Stromal cell of bone marrow (primary cell): Measurements from ENCODE around the gene CASP8AP2.
"Not testable (repeated sequence)": the region's sequence is repeated elsewhere in the genome, so short reads cannot be mapped to it uniquely, and the experiment has no call there.

Experiments
- DNase-seq: peaks from one replicate; pipeline ENCODE4 v3.0.0-alpha.2; 2012; ENCODE audit warnings: low read depth

The CASP8AP2 gene

DNA sequence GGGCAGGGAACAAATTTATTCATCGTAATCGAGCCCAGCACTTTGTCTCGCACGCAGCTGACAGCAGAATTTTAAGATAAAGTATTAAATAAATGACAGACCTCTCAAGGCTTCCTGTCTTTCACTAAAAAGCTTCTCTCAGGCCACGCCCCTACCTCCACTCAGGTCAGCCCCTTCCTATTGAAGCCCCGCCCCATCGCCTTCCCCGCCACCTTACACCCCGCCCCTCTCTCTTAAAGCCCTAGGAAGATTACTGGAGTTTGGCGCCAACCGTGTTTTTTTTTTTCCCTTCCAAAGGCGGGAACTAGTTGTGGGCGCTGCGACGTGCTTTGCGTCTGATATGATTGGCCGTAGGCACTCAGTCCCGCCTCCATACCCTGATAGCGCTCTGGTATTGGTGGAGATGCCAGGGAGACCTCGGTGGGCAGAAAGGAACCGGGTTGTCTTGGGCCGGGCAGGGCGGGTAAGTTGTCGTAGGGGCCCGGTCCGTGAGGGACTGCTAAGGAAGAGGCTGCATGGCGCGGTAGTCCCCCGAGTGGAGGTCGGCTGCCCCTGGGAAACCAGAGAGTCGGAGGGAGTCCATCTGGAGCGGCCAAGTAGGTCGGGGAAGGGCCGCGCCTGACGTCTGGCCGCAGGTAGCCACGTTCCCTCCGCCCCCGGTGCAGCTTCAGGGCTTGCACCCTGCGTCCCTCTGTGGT, at the start of gene CASP8AP2:
Gene CASP8AP2 (plus strand): TSS at position 409 of the 698 bp plus-strand sequence.
- peak; percentile 99 for DNase-seq

DNA sequence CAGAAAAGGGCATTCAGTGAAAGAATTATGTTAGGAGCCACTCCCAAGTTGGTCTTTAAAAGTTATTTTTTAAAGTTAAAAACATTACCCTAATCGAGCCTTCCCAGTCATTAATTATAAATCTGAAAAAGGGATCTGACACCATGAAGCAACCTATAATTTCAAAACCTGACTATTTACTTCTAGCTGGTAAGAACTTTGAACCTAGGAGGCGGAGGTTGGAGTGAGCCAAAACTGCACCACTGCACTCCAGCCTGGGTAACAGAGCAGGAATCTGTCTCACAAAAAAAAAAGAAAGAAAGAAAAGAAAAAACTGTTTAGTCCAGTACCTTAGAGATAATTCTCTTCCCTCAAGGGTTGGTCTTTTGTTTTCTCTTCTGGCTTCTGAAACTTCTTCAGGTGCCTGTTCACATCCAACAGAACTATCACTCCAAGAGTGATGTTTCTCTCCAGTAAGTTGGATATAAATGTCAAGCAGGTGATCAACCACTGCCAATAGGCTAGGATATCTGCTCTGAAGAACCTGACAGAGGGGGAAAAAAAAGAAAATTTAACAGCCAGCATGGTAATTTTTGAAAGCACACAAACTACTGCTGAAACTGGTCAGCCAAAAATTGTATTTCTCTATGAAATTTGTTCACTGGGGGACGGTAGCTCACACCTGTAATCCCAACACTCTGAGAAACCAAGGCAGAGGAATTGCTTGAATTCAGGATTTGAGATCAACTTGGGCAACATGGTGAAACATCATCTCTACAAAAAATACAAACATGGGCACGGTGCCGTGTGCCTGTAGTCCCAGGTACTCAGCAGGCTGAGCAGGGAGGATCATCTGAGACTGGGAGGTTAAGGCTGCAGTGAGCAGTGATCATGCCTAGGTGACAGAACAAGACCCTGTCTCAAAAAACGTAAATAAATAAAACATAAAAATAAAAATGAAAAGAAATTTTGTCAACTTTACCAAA, 48.3 kb upstream of the CASP8AP2 start:
- no peak for DNase-seq

DNA sequence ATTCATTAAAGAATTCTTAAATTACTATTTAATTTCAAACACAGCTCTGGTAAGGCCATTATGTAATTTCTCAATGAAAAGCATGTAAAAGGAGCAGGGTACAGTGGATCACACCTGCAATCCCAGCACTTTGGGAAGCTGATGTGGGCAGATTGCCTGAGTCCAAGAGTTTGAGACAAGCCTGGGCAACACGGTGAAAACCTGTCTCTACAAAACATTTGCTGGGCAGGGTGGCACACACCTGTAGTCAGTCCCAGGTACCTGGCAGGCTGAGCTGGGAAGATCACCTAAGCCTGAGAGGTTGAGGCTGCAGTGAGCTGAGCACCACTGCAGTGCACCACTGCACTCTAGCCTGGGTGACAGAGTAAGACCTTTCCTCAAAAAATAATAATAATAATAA, 47.5 kb upstream of the CASP8AP2 start:
- DNase-seq: no peak

DNA sequence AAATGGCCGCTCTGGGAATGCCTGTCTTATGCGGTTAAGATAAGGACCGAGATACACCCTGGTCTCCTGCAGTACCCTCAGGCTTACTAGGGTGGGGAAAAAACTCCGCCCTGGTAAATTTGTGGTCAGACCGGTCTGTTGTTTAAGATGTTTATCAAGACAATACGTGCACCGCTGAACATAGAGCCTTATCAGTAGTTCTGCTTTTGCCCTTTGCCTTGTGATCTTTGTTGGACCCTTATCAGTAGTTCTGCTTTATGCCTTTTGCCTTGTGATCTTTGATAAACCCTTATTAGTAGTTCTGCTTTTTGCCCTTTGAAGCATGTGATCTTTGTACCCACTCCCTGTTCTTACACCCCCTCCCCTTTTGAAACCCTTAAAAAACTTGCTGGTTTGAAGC, 46.4 kb upstream of the CASP8AP2 start:
- not testable (repeated sequence) for DNase-seq

DNA sequence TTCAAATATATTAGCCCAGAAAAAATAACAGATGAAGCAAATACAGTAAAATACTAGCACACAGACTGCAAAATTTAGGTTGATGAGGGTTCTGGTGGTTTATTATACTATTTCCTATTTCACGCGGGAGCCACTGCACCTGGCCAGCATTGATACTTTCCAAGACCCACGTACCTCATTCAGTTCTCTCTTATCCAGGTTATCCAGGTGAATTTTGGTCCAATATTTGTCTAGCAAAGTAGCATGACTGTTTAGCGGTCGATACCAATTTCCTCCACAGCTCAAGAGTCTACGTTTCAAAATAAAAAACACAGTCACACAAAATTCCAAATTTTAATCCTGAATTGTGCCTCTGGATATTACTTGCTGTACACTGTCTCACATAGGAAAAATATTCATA, 44.8 kb upstream of the CASP8AP2 start:
- no peak for DNase-seq

DNA sequence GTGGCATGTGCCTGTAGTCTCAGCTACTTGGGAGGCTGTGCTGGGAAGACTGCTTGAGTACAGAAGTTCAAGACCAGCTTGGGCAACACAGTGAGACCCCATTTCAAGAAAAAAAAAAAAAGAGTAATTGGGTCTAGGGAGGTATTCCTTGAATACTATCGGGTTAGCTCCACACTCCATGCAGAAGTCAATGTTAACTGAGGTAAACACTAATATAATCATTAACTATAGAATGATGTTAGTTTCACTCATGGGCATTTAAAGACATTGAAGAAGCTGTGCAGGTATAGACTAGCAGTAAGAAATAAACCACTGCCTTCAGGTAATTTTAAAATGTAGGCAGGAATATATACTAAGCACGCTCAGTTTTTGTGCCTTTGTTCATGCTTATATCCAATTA, 42.7 kb upstream of the CASP8AP2 start:
- no peak for DNase-seq

DNA sequence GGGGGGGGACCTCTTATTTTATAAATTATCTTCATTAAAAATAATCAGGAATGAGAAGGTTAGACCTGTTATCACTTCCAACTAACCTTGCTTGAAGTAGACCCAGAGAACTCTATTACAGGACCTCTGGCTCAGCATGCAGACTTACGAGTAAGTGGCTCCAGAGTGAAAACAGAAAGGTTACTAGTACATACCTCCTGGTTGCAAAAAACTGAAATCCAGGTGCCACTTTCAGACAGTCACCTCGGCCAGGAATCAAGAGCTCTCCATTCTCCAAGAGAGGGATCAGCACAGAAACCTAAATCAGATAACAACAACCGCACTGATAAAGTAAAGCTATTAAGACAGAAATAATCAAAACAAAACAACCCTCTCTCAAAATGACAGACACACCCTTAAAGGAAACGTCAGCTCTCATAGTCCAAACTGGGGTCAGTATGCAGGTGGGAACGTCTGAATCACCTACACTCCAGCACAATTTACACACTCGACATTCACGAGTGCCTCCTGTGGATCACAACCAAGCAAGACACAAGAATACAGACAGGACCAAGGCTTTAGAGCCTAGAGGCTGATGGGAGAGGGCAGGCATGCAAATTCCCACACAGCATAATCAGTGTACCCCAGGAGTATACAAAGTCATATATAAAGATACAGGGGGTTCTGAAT, 41.9 kb upstream of the CASP8AP2 start:
- no peak for DNase-seq

DNA sequence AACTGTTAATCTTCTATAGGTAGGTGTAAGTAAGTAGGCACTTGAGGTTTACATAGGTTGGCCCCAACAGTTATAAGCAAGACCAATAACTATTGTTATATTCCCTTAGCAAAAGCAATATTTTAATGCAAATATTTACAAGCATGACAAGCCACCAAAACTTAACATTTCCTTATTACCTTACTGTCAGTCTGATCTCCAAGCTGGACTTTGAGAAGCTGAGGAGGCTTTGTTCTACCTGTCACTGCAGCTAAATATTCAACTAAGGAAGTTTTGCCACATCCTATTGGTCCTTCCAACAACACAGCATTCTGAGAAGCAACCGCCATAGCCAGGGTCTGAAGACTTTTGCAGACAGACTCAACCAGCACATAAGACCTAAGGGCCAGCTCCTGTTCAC, 39.7 kb upstream of the CASP8AP2 start:
- no peak for DNase-seq

DNA sequence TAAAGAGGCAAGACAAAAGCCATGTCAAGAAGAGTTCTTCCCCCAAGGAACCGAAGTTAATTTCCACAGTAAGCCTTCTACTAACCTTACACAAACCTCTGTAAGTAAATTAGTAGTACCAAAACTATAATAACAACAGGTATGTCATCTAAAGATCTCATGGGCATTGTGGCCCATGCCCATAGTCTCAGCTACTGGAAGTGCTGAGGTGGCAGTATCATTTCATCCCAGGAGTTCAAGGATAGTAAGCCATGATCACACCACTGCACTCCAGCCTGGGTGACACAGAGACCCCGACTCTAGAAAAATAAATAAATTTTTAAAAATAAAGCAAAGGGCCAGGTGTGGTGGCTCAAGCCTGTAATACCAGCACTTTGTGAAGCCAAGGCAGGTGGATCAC, 39.3 kb upstream of the CASP8AP2 start:
- DNase-seq: no peak

DNA sequence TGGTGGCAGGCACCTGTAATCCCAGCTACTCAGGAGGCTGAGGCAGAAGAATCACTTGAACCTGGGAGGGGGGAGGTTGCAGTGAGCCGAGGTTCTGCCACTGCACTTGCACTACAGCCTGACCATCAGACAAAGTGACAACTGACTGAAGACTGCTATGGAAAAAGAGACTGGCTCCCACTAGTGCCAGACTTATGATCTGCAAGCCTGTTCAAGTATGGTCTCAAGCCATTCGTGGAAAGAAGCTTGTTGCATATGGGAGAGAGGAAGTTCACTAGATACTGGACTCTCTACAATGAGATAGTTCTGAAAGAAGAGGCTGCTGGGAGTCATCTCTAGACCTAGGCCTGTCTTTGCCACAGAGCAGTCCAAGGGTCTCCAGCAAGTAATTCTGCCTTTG, 36.8 kb upstream of the CASP8AP2 start:
- peak; percentile 8 for DNase-seq

DNA sequence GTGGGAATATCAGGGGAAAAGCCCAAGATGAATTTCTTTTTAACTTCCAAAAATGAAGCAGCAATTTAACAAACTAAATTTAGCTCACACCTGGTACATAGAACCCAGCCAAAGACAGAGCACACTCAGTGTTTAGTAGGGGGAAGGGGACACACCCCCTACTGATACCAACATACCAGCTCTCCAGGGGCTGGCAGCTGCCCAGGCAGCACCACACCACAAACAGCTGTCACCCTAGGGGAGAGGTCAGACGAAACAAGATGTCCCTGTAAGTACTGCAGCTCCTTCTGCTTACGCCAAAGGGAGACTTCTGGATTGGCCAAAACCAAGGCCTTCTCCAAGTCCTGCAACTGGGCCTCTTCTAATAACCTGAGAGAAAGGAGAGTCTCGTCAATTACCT, 36.1 kb upstream of the CASP8AP2 start:
- DNase-seq: no peak

DNA sequence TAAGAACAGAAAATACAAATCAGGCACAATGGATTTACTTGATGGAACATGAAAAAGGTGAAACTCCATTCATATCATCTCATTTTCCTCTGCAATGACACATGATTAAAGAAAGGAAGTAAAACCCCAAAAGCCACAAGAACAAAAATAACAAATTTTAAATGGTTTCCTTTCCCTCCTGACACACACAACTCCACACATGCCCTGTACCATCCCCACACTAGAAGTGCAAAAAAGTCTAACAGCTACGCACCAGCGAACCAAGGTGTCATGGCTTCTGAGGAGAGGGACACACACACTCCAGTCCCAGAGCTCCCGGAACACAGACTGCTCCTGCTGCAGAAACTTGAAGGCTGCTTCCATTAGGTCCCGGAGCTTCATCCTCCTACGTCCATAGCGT, 35.4 kb upstream of the CASP8AP2 start:
- no peak for DNase-seq

DNA sequence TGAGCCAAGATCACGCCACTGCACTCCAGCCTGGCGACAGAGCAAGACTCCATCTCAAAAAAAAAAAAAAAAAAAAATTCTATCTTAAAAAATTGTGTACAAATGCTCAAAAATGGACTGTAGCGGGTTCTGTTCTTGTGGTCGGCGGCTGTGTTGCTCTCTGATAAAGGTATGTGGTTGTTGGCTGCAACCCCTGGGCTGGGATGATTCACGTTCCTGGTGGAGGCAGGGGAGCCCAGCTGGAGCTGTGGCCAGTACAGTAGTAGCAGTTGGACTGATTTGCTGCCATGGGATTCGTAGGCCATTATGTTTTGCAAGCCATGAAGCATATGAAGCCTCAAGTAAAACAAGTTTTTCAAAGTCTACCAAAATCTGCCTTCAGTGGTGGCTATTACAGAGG, 32.4 kb upstream of the CASP8AP2 start:
- no peak for DNase-seq

DNA sequence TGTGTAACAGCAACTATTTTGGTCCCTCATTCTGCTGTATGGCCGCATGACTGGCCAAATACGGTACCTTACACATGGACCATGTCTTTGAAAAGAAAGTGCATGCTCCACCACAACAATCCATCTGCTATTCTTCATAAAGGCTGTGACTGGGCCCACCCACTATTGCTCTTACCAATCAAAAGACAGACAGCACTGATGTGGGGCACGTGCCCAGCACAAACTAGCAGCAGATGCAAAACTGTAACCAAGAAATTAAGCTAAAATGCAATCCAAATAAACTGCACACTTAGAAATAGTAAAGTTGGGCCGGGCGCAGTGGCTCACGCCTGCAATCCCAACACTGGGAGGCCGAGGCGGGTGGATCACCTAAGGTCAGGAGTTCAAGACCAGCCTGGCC, 30.6 kb upstream of the CASP8AP2 start:
- no peak for DNase-seq

DNA sequence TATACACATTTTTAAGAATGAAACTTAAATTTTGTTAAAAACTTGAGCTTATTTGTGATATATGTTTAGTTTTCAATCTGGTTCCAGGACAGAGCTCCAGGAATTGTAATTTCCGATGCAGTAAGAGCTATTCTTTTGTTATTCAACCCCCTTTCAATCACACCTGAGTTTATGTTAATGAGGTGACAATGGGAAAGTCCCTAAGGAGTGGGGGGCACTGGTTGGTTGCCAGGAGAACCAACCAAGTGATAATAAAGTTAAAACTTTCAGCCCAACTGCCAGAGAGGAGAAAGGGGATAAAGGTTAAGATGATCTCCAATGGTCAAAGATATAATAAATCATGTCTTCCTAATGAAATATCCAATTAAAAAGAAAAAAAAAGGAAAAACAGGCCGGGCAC, 29.9 kb upstream of the CASP8AP2 start:
- no peak for DNase-seq

DNA sequence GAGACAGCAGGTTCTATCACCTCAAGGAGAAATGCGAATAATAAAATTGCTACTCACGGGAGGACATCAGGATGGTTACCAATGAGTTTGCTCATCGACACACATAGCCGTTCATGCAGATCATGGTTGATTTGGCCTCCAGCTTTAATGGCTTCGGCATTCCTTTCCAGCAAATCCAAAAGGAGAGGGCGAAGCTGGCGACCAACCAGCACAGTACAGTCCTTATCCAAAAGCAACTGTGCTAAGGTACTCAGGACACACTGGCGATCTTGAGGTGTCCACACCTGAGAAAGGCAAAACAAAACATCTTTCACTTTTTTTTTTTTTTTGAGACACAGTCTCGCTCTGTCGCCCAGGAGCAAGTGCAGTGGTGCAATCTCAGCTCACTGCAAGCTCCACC, 26.4 kb upstream of the CASP8AP2 start:
- no peak for DNase-seq

DNA sequence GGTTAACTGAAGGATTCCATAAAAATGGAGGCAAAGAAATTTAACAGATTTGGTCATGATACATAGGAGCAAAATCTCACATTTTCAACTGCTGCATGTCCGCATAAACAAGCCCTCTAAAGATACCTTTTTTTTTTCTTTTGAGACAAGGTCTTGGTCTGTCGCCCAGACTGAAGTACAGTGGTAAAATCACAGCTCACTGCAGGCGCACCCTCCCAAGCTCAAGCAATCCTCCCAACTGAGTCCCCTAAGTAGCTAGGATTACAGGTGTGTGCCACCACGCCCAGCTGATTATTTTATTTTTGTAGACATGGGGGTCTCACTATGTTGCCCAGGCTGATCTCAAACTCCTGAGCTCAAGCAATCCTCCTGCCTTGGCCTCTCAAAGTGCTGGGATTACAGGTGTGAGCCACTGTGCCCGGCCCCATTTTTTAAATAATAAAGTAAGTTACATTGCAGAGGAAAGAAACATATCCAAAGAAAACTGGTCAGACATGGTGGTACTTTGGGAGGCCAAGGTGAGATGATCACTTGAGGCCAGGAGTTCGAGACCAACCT, 23.8 kb upstream of the CASP8AP2 start:
- DNase-seq: no peak

DNA sequence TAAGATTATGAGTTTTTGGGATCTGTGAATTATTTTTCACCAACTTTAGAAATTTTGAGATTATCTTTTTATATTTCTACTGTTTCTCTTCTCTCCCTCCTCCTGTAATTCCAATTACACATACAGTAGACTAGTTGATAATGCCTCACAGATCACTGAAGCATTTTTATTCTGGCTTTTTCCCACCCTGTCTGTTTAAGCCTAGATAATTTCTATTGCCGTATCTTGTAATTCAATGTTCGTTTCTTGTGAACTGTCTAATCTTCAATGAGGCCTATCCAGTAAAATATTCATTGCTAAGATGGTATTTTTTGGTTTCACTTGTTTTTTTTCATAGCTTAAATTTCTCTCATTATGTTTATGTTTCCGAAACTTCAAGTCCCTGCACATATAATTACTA, 22.1 kb upstream of the CASP8AP2 start:
- DNase-seq: no peak

DNA sequence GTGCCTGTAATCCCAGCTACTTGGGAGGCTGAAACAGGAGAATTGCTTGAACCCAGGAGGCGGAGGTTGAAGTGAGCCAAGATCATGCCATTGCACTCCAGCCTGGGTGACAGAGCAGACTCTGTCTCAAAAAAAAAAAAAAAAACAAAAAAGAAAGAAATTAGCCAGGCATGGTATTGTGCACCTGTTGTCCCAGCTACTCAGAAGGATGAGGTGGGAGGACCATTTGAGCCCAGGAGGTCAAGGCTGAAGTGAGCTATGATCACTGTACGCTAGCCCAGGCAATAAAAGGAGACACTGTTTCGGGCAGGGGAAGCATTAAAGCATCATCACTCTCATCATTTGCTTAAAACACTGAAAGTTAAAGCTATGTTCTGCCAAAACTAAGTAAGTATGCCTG, 16.3 kb upstream of the CASP8AP2 start:
- DNase-seq: not testable (repeated sequence)

DNA sequence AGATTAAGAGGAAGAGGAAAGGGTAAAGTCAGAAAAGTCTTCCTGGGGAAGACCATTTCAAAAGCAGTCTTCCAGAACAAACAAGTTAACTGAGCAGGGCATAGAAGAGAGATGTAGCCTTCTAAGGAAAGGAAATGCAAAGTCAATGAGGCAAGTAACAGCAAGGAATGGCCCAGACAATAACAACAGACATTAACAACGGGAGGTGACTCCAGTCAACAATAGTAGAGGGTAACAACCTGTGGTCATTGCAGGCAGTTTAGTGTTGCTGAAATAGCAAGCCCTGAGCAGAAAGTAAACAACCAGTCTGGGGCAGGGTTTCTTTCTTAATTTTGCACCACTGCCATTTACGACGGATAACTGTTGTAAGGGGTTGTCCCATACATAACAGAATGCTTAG, 12.2 kb upstream of the CASP8AP2 start:
- no peak for DNase-seq

DNA sequence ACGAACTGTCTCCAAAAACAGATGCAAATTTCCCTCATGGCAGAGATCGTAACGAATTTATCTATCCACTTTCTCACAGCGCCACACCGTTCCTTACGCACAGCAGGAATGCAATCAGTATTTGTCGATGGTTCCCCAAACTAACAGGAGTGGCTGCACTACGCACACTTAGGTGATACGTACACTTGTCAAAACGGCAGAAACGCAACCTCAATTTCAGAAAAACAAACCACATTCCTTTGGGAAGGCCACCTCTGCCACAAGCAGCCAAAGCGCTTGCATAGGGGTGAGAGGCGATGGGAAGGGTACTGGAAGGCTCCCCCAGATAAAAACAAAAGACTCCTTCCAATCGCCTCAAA, 10.7 kb upstream of the CASP8AP2 start:
- DNase-seq: no peak

DNA sequence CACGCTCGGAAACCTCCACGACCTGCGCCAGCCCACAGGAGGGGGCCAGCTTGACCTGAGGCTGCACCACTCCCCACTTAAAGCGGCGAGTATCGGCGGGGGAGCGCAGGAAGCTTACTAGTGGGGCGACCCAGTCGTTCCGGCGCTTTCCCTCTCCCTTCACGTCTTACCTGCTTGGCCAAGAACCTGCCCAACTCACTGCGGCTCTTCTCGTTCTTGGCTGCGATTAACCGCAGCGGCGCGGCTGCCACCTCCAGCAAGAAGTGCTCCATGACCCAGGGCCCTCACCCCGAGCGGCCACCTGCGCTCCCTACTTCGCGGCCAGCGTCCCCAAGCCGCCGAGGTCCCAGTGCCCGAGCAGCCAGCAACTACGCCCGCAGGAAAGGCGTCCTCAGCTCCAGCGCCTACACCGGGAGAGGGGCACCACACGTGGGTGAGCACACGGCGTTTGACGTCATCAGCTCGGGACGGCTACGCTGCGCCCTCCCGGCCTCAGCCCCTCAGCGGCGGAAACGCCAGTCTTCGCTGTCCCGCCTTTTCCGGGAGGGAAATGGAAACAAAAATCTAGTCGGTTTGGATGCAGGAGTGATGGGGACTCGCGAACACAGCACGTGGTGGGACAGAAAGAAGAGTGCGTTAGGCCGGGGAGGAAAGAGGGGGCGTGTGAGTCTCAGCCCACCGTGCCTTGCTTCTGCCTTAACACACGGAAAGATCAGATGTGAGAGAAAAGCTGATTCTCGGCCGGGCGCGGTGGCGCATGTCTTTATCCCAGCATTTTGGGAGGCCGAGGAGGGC, 10.1 kb upstream of the CASP8AP2 start, which contains the start of gene MDN1:
Gene MDN1 (minus strand): TSS at position 459 of the 795 bp plus-strand sequence. CDS start 187 bp downstream, at position 272.
- DNase-seq: peak; percentile 92
